Measurements from ENCODE around the gene ARL8A.

- TF ChIP-seq, protein P1, sequence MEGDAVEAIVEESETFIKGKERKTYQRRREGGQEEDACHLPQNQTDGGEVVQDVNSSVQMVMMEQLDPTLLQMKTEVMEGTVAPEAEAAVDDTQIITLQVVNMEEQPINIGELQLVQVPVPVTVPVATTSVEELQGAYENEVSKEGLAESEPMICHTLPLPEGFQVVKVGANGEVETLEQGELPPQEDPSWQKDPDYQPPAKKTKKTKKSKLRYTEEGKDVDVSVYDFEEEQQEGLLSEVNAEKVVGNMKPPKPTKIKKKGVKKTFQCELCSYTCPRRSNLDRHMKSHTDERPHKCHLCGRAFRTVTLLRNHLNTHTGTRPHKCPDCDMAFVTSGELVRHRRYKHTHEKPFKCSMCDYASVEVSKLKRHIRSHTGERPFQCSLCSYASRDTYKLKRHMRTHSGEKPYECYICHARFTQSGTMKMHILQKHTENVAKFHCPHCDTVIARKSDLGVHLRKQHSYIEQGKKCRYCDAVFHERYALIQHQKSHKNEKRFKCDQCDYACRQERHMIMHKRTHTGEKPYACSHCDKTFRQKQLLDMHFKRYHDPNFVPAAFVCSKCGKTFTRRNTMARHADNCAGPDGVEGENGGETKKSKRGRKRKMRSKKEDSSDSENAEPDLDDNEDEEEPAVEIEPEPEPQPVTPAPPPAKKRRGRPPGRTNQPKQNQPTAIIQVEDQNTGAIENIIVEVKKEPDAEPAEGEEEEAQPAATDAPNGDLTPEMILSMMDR (conservative IDR thresholded peaks at IDR 0.05 in 1 of 2, IDR thresholded peaks at IDR 0.05 in 1 of 2; ENCODE audit: low read depth in 1 of 2, low read length in 2 of 2) = no peak
- no peak for TF ChIP-seq EZH2 (IDR thresholded peaks at IDR 0.05; ENCODE audit: low read length, missing control alignments)
These were observed 36.5 kb downstream of the ARL8A start for GRCh38 chr1:202107801-202108731.

All from fibroblast of lung (primary cell).